Nephron progenitor cell (in vitro differentiated cells): ENCODE data around the gene PSMC3IP.

Source experiments
- DNase-seq: peaks from one replicate; pipeline ENCODE4 v3.0.0; 2021
- H3K27ac Mint-ChIP-seq: 2 replicates; pipeline ENCODE4 v1.8.0; 2021; ENCODE audit warnings: mild to moderate bottlenecking, moderate library complexity, mixed read lengths
- H3K27me3 Mint-ChIP-seq: 2 replicates; pipeline ENCODE4 v1.8.0; 2021; ENCODE audit warnings: mild to moderate bottlenecking, low read depth, mixed read lengths; ENCODE audit not compliant: poor library complexity
- H3K36me3 Mint-ChIP-seq: 2 replicates; pipeline ENCODE4 v1.8.0; 2021; ENCODE audit warnings: low read depth, mixed read lengths
- H3K4me1 Mint-ChIP-seq: 2 replicates; pipeline ENCODE4 v1.8.0; 2021; ENCODE audit warnings: mixed read lengths
- H3K4me3 Mint-ChIP-seq: 2 replicates; pipeline ENCODE4 v1.8.0; 2021; ENCODE audit warnings: mild to moderate bottlenecking, moderate library complexity, mixed read lengths
- H3K9me3 Mint-ChIP-seq: 2 replicates; pipeline ENCODE4 v1.8.0; 2021; ENCODE audit warnings: mild to moderate bottlenecking, moderate library complexity, mixed read lengths
- CTCF ChIP-seq: fragments of 200-600 bp; sonication (generic); IDR thresholded peaks from 2 replicates; pipeline ENCODE4 v1.5.0; 2021; ENCODE audit warnings: antibody characterized with exemption

Gene PSMC3IP

GRCh38 chr17:42578282-42578869 is 847 bp upstream of the PSMC3IP start:
- peak; percentile 81 for DNase-seq
- peaks cover 29% of the 10 kb centered on the region for H3K36me3 Mint-ChIP-seq
- no peaks in the 10 kb centered on the region for H3K9me3 Mint-ChIP-seq
- H3K27me3 Mint-ChIP-seq: no peaks in the 10 kb centered on the region
- H3K4me1 Mint-ChIP-seq: peaks cover 41% of the 10 kb centered on the region
- peak overlapping the region; percentile 99 for H3K27ac Mint-ChIP-seq
- peak; percentile 68 for TF ChIP-seq CTCF
- peak overlapping the region; percentile 96 for H3K4me3 Mint-ChIP-seq

GRCh38 chr17:42577140-42577531 is 393 bp downstream of the PSMC3IP start:
- Mint-ChIP-seq H3K9me3 (no peaks in the 10 kb centered on the region), H3K4me3 (peak overlapping the region; percentile 96), H3K27ac (peak overlapping the region; percentile 87), H3K4me1 (peaks cover 41% of the 10 kb centered on the region), H3K36me3 (peaks cover 30% of the 10 kb centered on the region), H3K27me3 (no peaks in the 10 kb centered on the region)
- no peak for DNase-seq
- TF ChIP-seq CTCF: no peak

- H3K27me3 Mint-ChIP-seq: no peaks in the 10 kb centered on the region
- H3K4me3 Mint-ChIP-seq: no peak overlapping the region
- H3K27ac Mint-ChIP-seq: no peak overlapping the region
- no peak for DNase-seq
- H3K36me3 Mint-ChIP-seq: peaks cover 52% of the 10 kb centered on the region
- H3K9me3 Mint-ChIP-seq: no peaks in the 10 kb centered on the region
- peaks cover 36% of the 10 kb centered on the region for H3K4me1 Mint-ChIP-seq
- TF ChIP-seq CTCF: no peak
These were observed 3.1 kb downstream of the PSMC3IP start for GRCh38 chr17:42574463-42574862.

- Mint-ChIP-seq H3K27ac (peak overlapping the region; percentile 81), H3K4me1 (peaks cover 27% of the 10 kb centered on the region), H3K36me3 (peaks cover 56% of the 10 kb centered on the region), H3K27me3 (no peaks in the 10 kb centered on the region), H3K4me3 (no peak overlapping the region), H3K9me3 (no peaks in the 10 kb centered on the region)
- TF ChIP-seq CTCF: no peak
- DNase-seq: no peak
These were observed 4.4 kb downstream of the PSMC3IP start for GRCh38 chr17:42573095-42573494.

GRCh38 chr17:42571435-42572225 is 5.9 kb downstream of the PSMC3IP start:
- Mint-ChIP-seq H3K9me3 (no peaks in the 10 kb centered on the region), H3K27ac (no peak overlapping the region), H3K36me3 (peaks cover 61% of the 10 kb centered on the region), H3K4me3 (no peak overlapping the region), H3K27me3 (no peaks in the 10 kb centered on the region), H3K4me1 (peaks cover 20% of the 10 kb centered on the region)
- DNase-seq: no peak
- TF ChIP-seq CTCF: no peak
